Smooth muscle cell (in vitro differentiated cells): ENCODE data around the gene ZFR. TPM values are rescaled to one million over a fixed set of nuclear protein-coding genes. Genes with fewer than 3 reads are reported as not detected.

ENCODE experiments used
- DNase-seq: peaks from one replicate; lab custom pipeline; 2025; ENCODE audit not compliant: unreplicated experiment; lab: John Stamatoyannopoulos, UW
- H2AFZ ChIP-seq: fragments of 200-600 bp; sonication (generic); 2 replicates; pipeline ENCODE4 v1.6.0; 2016; ENCODE audit warnings: antibody characterized with exemption, low read depth, mild to moderate bottlenecking
- H3F3A ChIP-seq: fragments of 200-600 bp; sonication (generic); 2 replicates; pipeline ENCODE4 v1.6.0; 2017; ENCODE audit warnings: antibody characterized with exemption, low read depth
- H3K27ac ChIP-seq: fragments of 200-600 bp; sonication (generic); 2 replicates; pipeline ENCODE4 v1.5.1; 2016; ENCODE audit warnings: low read depth, mild to moderate bottlenecking
- H3K27me3 ChIP-seq: fragments of 200-600 bp; sonication (generic); 2 replicates; pipeline ENCODE4 v1.6.1; 2016; ENCODE audit warnings: low read depth, mild to moderate bottlenecking
- H3K36me3 ChIP-seq: fragments of 200-600 bp; sonication (generic); 2 replicates; pipeline ENCODE4 v1.5.1; 2016; ENCODE audit warnings: low read depth
- H3K4me1 ChIP-seq: fragments of 200-600 bp; sonication (generic); 2 replicates; pipeline ENCODE4 v1.5.1; 2016; ENCODE audit warnings: low read depth
- H3K4me2 ChIP-seq: fragments of 200-600 bp; sonication (generic); 2 replicates; pipeline ENCODE4 v1.6.0; 2016; ENCODE audit warnings: mild to moderate bottlenecking
- H3K4me3 ChIP-seq: fragments of 200-600 bp; sonication (generic); 2 replicates; pipeline ENCODE4 v1.5.1; 2016; ENCODE audit warnings: mild to moderate bottlenecking
- H3K79me2 ChIP-seq: fragments of 200-600 bp; sonication (generic); 2 replicates; pipeline ENCODE4 v1.6.0; 2016; ENCODE audit warnings: low read depth, mild to moderate bottlenecking
- H3K9ac ChIP-seq: fragments of 200-600 bp; sonication (generic); 2 replicates; pipeline ENCODE4 v1.6.0; 2016; ENCODE audit warnings: low read depth
- H3K9me3 ChIP-seq: fragments of 200-600 bp; sonication (generic); replicated peaks from 2 replicates; pipeline ENCODE4 v1.5.1; 2016; ENCODE audit warnings: low read depth
- H4K20me1 ChIP-seq: fragments of 200-600 bp; sonication (generic); 2 replicates; pipeline ENCODE4 v1.6.0; 2016; ENCODE audit warnings: low read depth
- WGBS: methylation state at CpG from one replicate; pipeline ENCODE4 v1.1.7; 2016; ENCODE audit warnings: low lambda C conversion rate; 5-methylcytosine and 5-hydroxymethylcytosine counted together
- microRNA counts: library from miRNA; unstranded; fragments of <30 nt; microRNA quantifications from one replicate; lab custom pipeline; 2016
- microRNA-seq: library from miRNA; unstranded; fragments of <30 nt; microRNA quantifications from one replicate; pipeline ENCODE4, GENCODE V29; 2016; ENCODE audit warnings: borderline number of aligned reads
- polyA plus RNA-seq: library from polyadenylated mRNA; unstranded; fragments of >200 nt; fragmentation: Nextera tagmentation; extraction: Ambion mirVana; gene quantifications from 2 replicates; pipeline ENCODE4 v1.2.1, GENCODE V29; 2016
- small RNA-seq: library from RNA; depleted of rRNA; stranded (forward); fragments of <200 nt; gene quantifications from one replicate; pipeline ENCODE3, GENCODE V24; 2014
- total RNA-seq: library from RNA; depleted of rRNA; stranded (reverse); fragments of >200 nt; gene quantifications from 2 replicates; pipeline ENCODE4 v1.2.3, GENCODE V29; 2014
- TF ChIP-seq, protein P1 (sequence below): fragments of 200-600 bp; sonication (generic); IDR thresholded peaks from 2 replicates; pipeline ENCODE4 v1.5.1; 2017; ENCODE audit warnings: borderline replicate concordance, mild to moderate bottlenecking, antibody characterized with exemption; ENCODE audit not compliant: insufficient read depth, poor library complexity, severe bottlenecking

The ZFR gene
- total and polyA plus RNA-seq, 2 experiments from 2014 or later: 54.9 to 80.2 TPM

- H3K36me3 ChIP-seq: no peaks in the 10 kb centered on the region
- peaks cover 64% of the 10 kb centered on the region for H4K20me1 ChIP-seq
- no peak overlapping the region for H3K4me3 ChIP-seq
- WGBS: 84% methylated on average over 5 of the region's 5 CpGs
- H3K9ac ChIP-seq: no peak overlapping the region
- TF ChIP-seq, protein P1, sequence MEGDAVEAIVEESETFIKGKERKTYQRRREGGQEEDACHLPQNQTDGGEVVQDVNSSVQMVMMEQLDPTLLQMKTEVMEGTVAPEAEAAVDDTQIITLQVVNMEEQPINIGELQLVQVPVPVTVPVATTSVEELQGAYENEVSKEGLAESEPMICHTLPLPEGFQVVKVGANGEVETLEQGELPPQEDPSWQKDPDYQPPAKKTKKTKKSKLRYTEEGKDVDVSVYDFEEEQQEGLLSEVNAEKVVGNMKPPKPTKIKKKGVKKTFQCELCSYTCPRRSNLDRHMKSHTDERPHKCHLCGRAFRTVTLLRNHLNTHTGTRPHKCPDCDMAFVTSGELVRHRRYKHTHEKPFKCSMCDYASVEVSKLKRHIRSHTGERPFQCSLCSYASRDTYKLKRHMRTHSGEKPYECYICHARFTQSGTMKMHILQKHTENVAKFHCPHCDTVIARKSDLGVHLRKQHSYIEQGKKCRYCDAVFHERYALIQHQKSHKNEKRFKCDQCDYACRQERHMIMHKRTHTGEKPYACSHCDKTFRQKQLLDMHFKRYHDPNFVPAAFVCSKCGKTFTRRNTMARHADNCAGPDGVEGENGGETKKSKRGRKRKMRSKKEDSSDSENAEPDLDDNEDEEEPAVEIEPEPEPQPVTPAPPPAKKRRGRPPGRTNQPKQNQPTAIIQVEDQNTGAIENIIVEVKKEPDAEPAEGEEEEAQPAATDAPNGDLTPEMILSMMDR: no peak
- no peak for DNase-seq
- peaks cover 80% of the 10 kb centered on the region for H3K79me2 ChIP-seq
- no peak overlapping the region for H2AFZ ChIP-seq
- H3K4me2 ChIP-seq: no peak overlapping the region
- H3K4me1 ChIP-seq: no peaks in the 10 kb centered on the region
- no peaks in the 10 kb centered on the region for H3K27me3 ChIP-seq
- H3F3A ChIP-seq: no peaks in the 10 kb centered on the region
- H3K9me3 ChIP-seq: no peaks in the 10 kb centered on the region
- no peak overlapping the region for H3K27ac ChIP-seq
Measured at GRCh38 chr5:32304622-32305021, 139.9 kb downstream of the ZFR start.

MicroRNAs within 50 kb of the gene (microRNA counts, 767-probe panel; counts per million panel counts)
- 4,423 counts per million, percentile 16 among the panel's probes with 10 or more counts for microRNA hsa-miR-579 (lab: Ali Mortazavi, UCI)

Small RNA genes lying within 50 kb of the gene (microRNA-seq; reads per million reads assigned to microRNA genes)
- gene MIR579: 13.4 reads per million, percentile 19 among the genes with 10 or more reads in this experiment

Small RNA genes lying within 50 kb of the gene (small RNA-seq; reads per million reads assigned to genes)
- 0.08 reads per million for gene MIR579
- gene RNU6-378P: not detected

Other genes with a start within 250 kb of the ZFR start
- gene MTMR12, start 131.8 kb downstream of the ZFR start, total RNA-seq: 8.6 and 13.3 TPM in 2 replicates
- 4.4 and 6.6 TPM in 2 replicates for gene MTMR12, start 131.8 kb downstream of the ZFR start, polyA plus RNA-seq
- gene SUB1, start 140.8 kb upstream of the ZFR start, total RNA-seq: 321 and 333 TPM in 2 replicates
- 394 and 466 TPM in 2 replicates for gene SUB1, start 140.8 kb upstream of the ZFR start, polyA plus RNA-seq